GM18502 (cell line): ENCODE measurements around the gene ST3GAL3.

Source experiments
- ATAC-seq: cut with Tn5 transposase; IDR thresholded peaks from one replicate; pipeline ENCODE4 v1.9.1; 2021; ENCODE audit warnings: mild to moderate bottlenecking; ENCODE audit not compliant: unreplicated experiment, poor library complexity

ST3GAL3 gene

GRCh38 chr1:43933386-43934100 is 226.2 kb downstream of the ST3GAL3 start, which contains the start of gene ARTN:
TSS of gene ARTN (plus strand) at chr1:43933801. CDS start at chr1:43935657, 1,856 bp downstream.
- ATAC-seq = no peak

- no peak for ATAC-seq
These were observed 227.0 kb downstream of the ST3GAL3 start for GRCh38 chr1:43934101-43934985.

- ATAC-seq = no peak
These were observed 227.6 kb downstream of the ST3GAL3 start for GRCh38 chr1:43934986-43935324.

- ATAC-seq = no peak
These were observed 228.5 kb downstream of the ST3GAL3 start for GRCh38 chr1:43935711-43936427.

GRCh38 chr1:43936431-43937151 is 229.3 kb downstream of the ST3GAL3 start:
- no peak for ATAC-seq

GRCh38 chr1:43937179-43937865 is 230.0 kb downstream of the ST3GAL3 start:
- no peak for ATAC-seq

- no peak for ATAC-seq
These were observed 231.0 kb downstream of the ST3GAL3 start for GRCh38 chr1:43938383-43938782.

- ATAC-seq = no peak
These were observed 231.7 kb downstream of the ST3GAL3 start for GRCh38 chr1:43938892-43939587.

GRCh38 chr1:43942411-43942810 is 235.1 kb downstream of the ST3GAL3 start:
- ATAC-seq = no peak

- no peak for ATAC-seq
These were observed 237.5 kb downstream of the ST3GAL3 start for GRCh38 chr1:43944860-43945259.

GRCh38 chr1:43945674-43946235 is 238.4 kb downstream of the ST3GAL3 start:
- no peak for ATAC-seq

GRCh38 chr1:43946236-43947060 is 239.1 kb downstream of the ST3GAL3 start, which contains the start of gene IPO13:
TSS of gene IPO13 (plus strand) at chr1:43946950. CDS start at chr1:43947601, 651 bp downstream.
- ATAC-seq = peak; percentile 92

GRCh38 chr1:43947061-43947873 is 239.9 kb downstream of the ST3GAL3 start:
- peak; percentile 24 for ATAC-seq

- no peak for ATAC-seq
These were observed 240.6 kb downstream of the ST3GAL3 start for GRCh38 chr1:43947874-43948437.

- no peak for ATAC-seq
These were observed 242.3 kb downstream of the ST3GAL3 start for GRCh38 chr1:43949678-43950077.
